Measurements from ENCODE around the gene SEC14L6. TPM values are rescaled to one million over a fixed set of nuclear protein-coding genes. Genes with fewer than 3 reads are reported as not detected.

Gene SEC14L6
- total RNA-seq, 8 experiments from 2014 or later: 0.05 to 2.6 (median 0.18) TPM; not detected in 1

DNA sequence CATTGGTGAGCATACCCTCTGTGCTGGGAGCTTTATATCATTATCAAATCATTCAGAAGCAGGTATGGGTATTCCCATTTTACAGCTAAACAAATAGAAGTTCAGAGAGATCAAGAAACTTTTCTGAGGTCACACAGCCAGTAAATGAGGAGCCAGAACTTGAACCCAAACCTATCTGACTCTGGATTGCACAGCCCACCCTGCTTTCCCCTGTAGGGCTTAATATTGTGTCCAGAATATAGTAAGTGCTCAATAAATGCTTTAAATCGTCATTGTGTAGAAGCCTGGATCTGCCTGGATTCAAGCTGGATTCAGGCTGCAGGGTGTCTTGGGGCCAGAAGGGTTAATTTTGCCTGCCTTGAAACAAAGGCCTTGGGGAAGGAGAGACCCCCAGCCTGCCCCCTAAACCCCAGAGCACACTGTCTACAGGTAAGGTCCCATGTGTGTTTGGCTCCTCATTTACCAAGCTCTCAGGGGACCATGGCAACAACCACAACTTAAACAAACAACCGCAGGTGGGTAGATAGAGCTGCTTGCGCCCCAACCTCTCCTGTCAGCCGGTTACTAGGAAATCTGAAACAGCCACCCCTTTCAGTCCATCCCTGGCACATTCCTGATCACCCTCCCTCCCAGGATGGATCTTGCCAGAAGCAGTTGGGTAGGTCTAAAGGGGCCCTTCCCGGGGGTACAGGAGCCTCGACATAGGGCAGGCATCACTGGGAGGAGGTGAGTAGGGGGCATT, 71.7 kb downstream of the SEC14L6 start:
- ATAC-seq (replicated peaks in 6 of 8): no peak
- H3K4me1 ChIP-seq (replicated peaks in 1 of 2): no peaks in the 10 kb centered on the region
- H3K27ac ChIP-seq: no peak overlapping the region
- no peak overlapping the region for H3K4me3 ChIP-seq
- in situ Hi-C loops (cut with MboI; ENCODE audit: low pct_unique_long_range_greater_than_20kb in 2 of 9, low sequenced_read_pairs in 9 of 9, unreplicated experiment in 9 of 9): no loop called here
- 0 to 100% (median 20%) methylated on average over 1 to 3 of the region's 6 CpGs; no CpG with 5 or more reads in 2 of the 10 experiments for WGBS, 10 experiments

DNA sequence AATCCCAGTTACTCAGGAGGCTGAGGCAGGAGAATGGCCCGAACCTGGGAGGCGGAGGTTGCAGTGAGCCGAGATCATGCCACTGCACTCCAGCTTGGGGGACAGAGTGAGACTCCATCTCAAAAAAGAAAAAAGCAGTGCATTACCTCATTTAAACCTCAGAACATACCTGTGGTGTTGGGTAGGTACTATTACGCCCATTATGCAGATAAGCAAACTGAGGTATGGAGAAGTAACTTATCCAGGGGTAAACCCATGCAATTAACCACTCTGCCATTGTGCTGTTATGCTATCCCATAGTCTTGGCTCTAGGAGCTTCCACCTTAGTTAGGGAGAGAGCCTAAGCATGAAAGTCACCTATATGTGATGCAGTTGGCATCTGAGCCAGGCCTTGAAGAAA, 72.4 kb downstream of the SEC14L6 start:
- ATAC-seq (replicated peaks in 6 of 8): no peak
- in situ Hi-C loops (cut with MboI; ENCODE audit: low pct_unique_long_range_greater_than_20kb in 2 of 9, low sequenced_read_pairs in 9 of 9, unreplicated experiment in 9 of 9): no loop called here
- H3K4me1 ChIP-seq (replicated peaks in 1 of 2): no peaks in the 10 kb centered on the region
- no peak overlapping the region for H3K4me3 ChIP-seq
- WGBS, 10 experiments: 20 to 100% (median 80%) methylated on average over 1 to 2 of the region's 4 CpGs; no CpG with 5 or more reads in 2 of the 10 experiments
- H3K27ac ChIP-seq: no peak overlapping the region

DNA sequence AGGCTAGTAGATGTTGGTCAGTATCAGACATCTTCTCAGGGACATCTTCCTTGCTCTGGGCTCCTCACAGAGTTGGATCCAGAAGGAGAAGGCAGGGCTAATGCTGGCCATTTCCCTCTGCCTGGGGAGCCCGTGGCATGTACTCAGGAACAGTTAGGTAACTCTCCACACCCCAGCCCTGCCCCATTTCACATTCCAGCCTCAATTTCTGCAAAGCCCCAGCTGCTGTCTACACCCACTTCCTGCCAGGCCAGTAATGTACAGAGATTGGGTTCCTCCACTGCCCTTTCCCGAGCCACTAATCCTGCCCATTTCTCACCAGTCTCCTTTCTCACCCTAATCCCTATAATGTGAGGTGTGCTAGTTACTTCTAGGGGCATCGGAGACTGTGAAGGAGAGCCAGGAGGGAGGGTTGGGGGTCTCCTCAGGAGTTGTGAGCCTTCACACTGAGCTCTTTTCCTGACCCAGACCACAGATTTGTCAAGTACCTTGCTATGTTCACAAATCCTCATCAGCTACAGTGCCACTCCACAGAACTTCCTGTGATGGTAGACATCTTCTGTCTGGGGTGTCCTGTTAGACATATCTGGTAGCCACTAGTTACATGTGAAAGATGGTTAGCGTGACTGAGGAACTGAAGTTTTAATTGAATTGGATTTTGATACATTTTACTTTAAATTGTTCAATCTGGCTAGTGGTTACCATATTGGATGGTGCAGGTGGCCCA, 73.4 kb downstream of the SEC14L6 start:
- no peak overlapping the region for H3K27ac ChIP-seq
- in situ Hi-C loops (cut with MboI; ENCODE audit: low pct_unique_long_range_greater_than_20kb in 2 of 9, low sequenced_read_pairs in 9 of 9, unreplicated experiment in 9 of 9): no loop called here
- H3K4me3 ChIP-seq: no peak overlapping the region
- 0 to 100% (median 50%) methylated on average over 1 to 3 of the region's 4 CpGs; no CpG with 5 or more reads in 3 of the 10 experiments for WGBS, 10 experiments
- no peaks in the 10 kb centered on the region for H3K4me1 ChIP-seq (replicated peaks in 1 of 2)
- no peak for ATAC-seq (replicated peaks in 6 of 8)

Other genes with a start within 250 kb of the SEC14L6 start
- gene TBC1D10A, start 219.8 kb downstream of the SEC14L6 start, total RNA-seq: 10 to 100 TPM in 5 of 8 experiments, 1 to 10 TPM in 3; 5.8 to 17.8 (median 10.6) TPM
- gene SF3A1, start 189.8 kb downstream of the SEC14L6 start, total RNA-seq: 10 to 100 TPM; 20.5 to 81.4 (median 34.6) TPM
- gene CCDC157, start 189.7 kb downstream of the SEC14L6 start, total RNA-seq: 10 to 100 TPM in 1 of 8 experiments, 1 to 10 TPM in 7; 2.0 to 12.8 (median 3.9) TPM
- 10 to 100 TPM in 7 of 8 experiments, 1 to 10 TPM in 1; 9.5 to 22.9 (median 17.3) TPM for gene RNF215, start 159.3 kb downstream of the SEC14L6 start, total RNA-seq
- gene SEC14L2, start 149.7 kb downstream of the SEC14L6 start, total RNA-seq: 10 to 100 TPM in 2 of 8 experiments, 1 to 10 TPM in 6; 2.0 to 17.3 (median 7.5) TPM
- gene MTFP1, start 121.0 kb downstream of the SEC14L6 start, total RNA-seq: 10 to 100 TPM in 6 of 8 experiments, 1 to 10 TPM in 2; 4.2 to 36.6 (median 20.4) TPM
- gene SEC14L3, start 74.7 kb downstream of the SEC14L6 start, total RNA-seq: under 1 TPM in 3 of 8 experiments, not detected in 5; 0.20 to 0.38 (median 0.35) TPM
- under 1 TPM in 2 of 8 experiments, not detected in 6; 0.14 to 0.24 TPM for gene SEC14L4, start 41.0 kb downstream of the SEC14L6 start, total RNA-seq
- 1 to 10 TPM in 5 of 8 experiments, under 1 TPM in 1, not detected in 2; 0.91 to 2.9 (median 1.7) TPM for gene GAL3ST1, start 27.9 kb upstream of the SEC14L6 start, total RNA-seq
- gene PES1, start 45.2 kb upstream of the SEC14L6 start, total RNA-seq: 100 to 1,000 TPM in 4 of 8 experiments, 10 to 100 TPM in 4; 78.6 to 142 (median 105) TPM
- gene TCN2, start 60.4 kb upstream of the SEC14L6 start, total RNA-seq: 10 to 100 TPM in 3 of 8 experiments, 1 to 10 TPM in 5; 1.8 to 70.6 (median 7.9) TPM
- gene SLC35E4, start 89.0 kb upstream of the SEC14L6 start, total RNA-seq: 1 to 10 TPM in 7 of 8 experiments, under 1 TPM in 1; 0.22 to 7.6 (median 2.9) TPM
- 10 to 100 TPM in 1 of 8 experiments, 1 to 10 TPM in 7; 1.0 to 23.2 (median 4.4) TPM for gene DUSP18, start 121.1 kb upstream of the SEC14L6 start, total RNA-seq
- gene OSBP2, start 148.1 kb upstream of the SEC14L6 start, total RNA-seq: 10 to 100 TPM in 1 of 8 experiments, 1 to 10 TPM in 6, under 1 TPM in 1; 0.63 to 16.6 (median 5.4) TPM